Measurements from ENCODE around the gene SLC41A3. TPM values are rescaled to one million over a fixed set of nuclear protein-coding genes. Genes with fewer than 3 reads are reported as not detected.
A peak's percentile ranks its signal among the peaks of the same experiment; 100 is the strongest.

The SLC41A3 gene
- total RNA-seq, 4 donors from 2014 or later = 22.7 to 41.5 (median 29.1) TPM

GRCh38 chr3:126116526-126116925 is 32.6 kb upstream of the SLC41A3 start:
- Histone ChIP-seq H3K36me3 (no peaks in the 10 kb centered on the region), H3K4me3 (no peak overlapping the region), H3K4me1 (no peaks in the 10 kb centered on the region), H3K9me3 (no peaks in the 10 kb centered on the region), H3K27ac (no peak overlapping the region), H3K27me3 (no peaks in the 10 kb centered on the region)
- intact Hi-C loops (cut with DNase I; ENCODE audit: low total_unique reads) = no loop called here
- TF ChIP-seq EP300 (IDR thresholded peaks at IDR 0.05; ENCODE audit: low read depth) (no peak), CTCF (IDR thresholded peaks at IDR 0.05) (no peak), POLR2A (IDR thresholded peaks at IDR 0.05) (no peak), POLR2AphosphoS5 (IDR thresholded peaks at IDR 0.05) (no peak)
- WGBS, 2 donors (ENCODE audit: low coverage in 1 of 2) = 100% methylated on average over 1 of the region's 1 CpG; no CpG with 5 or more reads in 1 of the 2 donors
- in situ Hi-C loops (cut with MboI; ENCODE audit: low pct_ligation_motif_present in 1 of 4, low pct_unique_long_range_greater_than_20kb in 1 of 4, low sequenced_read_pairs in 3 of 4) = no loop called here
- no peak for DNase-seq

DNA sequence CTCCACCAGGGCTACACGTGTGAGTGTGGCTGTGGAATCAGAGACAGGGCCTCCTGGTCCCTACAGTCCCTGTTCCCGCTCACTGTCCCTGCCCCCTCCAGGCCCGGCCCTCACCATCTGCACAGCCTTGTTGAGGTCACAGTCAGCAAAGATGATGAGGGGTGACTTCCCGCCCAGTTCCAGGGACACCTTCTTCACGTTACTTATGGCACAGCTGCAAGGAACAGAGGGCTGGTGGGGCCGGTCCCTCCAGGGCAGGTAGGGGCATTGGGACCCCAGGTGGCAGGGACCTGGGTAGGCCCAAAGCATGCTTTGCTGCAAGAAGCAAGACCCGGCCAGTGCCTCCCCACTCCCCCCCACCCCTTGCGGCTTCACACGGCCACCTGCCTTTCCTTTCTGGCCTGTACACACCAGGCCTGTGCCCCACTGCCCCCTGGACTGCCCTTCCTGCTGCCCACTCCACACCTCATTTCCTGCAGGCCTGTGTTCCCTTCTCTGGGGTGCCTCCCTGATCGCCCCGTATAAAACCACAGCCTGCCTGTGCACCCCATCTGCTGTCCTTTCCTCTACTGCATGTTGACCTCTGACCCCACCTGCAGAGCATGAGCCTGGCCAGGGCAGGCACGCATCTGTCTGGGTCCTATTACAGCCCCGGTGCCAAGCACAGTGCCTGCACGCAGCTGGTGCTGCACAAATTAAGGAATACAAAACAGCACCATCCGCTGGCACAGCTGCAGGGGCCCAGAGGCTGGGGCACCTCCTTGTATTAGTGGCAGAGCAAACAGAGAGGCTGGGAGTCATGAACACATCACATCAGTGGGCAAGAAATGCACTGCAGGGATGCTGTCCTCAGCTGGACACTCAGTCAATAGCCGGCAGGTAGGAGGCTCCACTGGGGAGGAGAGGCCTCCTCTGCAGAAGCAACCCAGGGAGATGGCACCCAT is 30.8 kb upstream of the SLC41A3 start:
- WGBS, 2 donors (ENCODE audit: low coverage in 1 of 2) = 80 to 92% methylated on average over 3 to 16 of the region's 16 CpGs

GRCh38 chr3:126113733-126114442 is 30.0 kb upstream of the SLC41A3 start:
- no peak overlapping the region for H3K27ac ChIP-seq
- H3K36me3 ChIP-seq = no peaks in the 10 kb centered on the region
- intact Hi-C loops (cut with DNase I; ENCODE audit: low total_unique reads) (no loop called here), in situ Hi-C loops (cut with MboI; ENCODE audit: low pct_ligation_motif_present in 1 of 4, low pct_unique_long_range_greater_than_20kb in 1 of 4, low sequenced_read_pairs in 3 of 4) (no loop called here)
- no peaks in the 10 kb centered on the region for H3K4me1 ChIP-seq
- H3K4me3 ChIP-seq = no peak overlapping the region
- H3K9me3 ChIP-seq = no peaks in the 10 kb centered on the region
- TF ChIP-seq POLR2A (IDR thresholded peaks at IDR 0.05) (no peak), CTCF (IDR thresholded peaks at IDR 0.05) (peak in 2 of 5 experiments; percentile 14), EP300 (IDR thresholded peaks at IDR 0.05; ENCODE audit: low read depth) (no peak), POLR2AphosphoS5 (IDR thresholded peaks at IDR 0.05) (no peak)
- 79% methylated on average over 9 of the region's 9 CpGs; no CpG with 5 or more reads in 1 of the 2 donors for WGBS, 2 donors (ENCODE audit: low coverage in 1 of 2)
- peak; percentile 3 for DNase-seq
- no peaks in the 10 kb centered on the region for H3K27me3 ChIP-seq

More for the DNA sequence above, 30.8 kb upstream of the SLC41A3 start:
- in situ Hi-C loops (cut with MboI; ENCODE audit: low pct_ligation_motif_present in 1 of 4, low pct_unique_long_range_greater_than_20kb in 1 of 4, low sequenced_read_pairs in 3 of 4) = no loop called here
- Histone ChIP-seq H3K4me1 (no peaks in the 10 kb centered on the region), H3K4me3 (no peak overlapping the region), H3K36me3 (no peaks in the 10 kb centered on the region), H3K27ac (no peak overlapping the region), H3K27me3 (no peaks in the 10 kb centered on the region), H3K9me3 (no peaks in the 10 kb centered on the region)
- no peak for TF ChIP-seq POLR2A (IDR thresholded peaks at IDR 0.05)
- TF ChIP-seq POLR2AphosphoS5 (IDR thresholded peaks at IDR 0.05) = no peak
- TF ChIP-seq CTCF (IDR thresholded peaks at IDR 0.05) = no peak
- no peak for TF ChIP-seq EP300 (IDR thresholded peaks at IDR 0.05; ENCODE audit: low read depth)
- intact Hi-C loops (cut with DNase I; ENCODE audit: low total_unique reads) = no loop called here
- peak; percentile 4 for DNase-seq

DNA sequence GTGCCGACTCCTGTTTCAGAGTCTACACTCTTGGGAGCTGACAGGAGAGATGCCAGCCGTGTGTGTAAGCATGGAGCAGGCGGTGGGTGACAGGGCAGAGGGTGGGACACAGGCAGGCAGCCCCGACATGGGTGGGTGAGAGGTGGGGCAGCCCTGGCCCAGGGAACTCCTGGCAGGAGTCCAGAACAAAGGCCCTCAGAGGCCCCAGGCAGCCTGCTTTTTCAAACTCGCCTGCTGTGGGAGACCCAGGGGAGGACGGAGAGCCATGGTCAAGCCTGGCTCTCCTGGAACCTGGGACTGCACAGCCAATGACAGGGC is 29.3 kb upstream of the SLC41A3 start:
- DNase-seq = no peak
- Histone ChIP-seq H3K27ac (no peak overlapping the region), H3K4me1 (no peaks in the 10 kb centered on the region), H3K9me3 (no peaks in the 10 kb centered on the region), H3K4me3 (no peak overlapping the region), H3K27me3 (no peaks in the 10 kb centered on the region), H3K36me3 (no peaks in the 10 kb centered on the region)
- in situ Hi-C loops (cut with MboI; ENCODE audit: low pct_ligation_motif_present in 1 of 4, low pct_unique_long_range_greater_than_20kb in 1 of 4, low sequenced_read_pairs in 3 of 4) = no loop called here
- 83% methylated on average over 6 of the region's 6 CpGs; no CpG with 5 or more reads in 1 of the 2 donors for WGBS, 2 donors (ENCODE audit: low coverage in 1 of 2)
- intact Hi-C loops (cut with DNase I; ENCODE audit: low total_unique reads) = no loop called here
- TF ChIP-seq POLR2A (IDR thresholded peaks at IDR 0.05) = no peak
- TF ChIP-seq CTCF (IDR thresholded peaks at IDR 0.05) = no peak
- TF ChIP-seq POLR2AphosphoS5 (IDR thresholded peaks at IDR 0.05) = no peak
- no peak for TF ChIP-seq EP300 (IDR thresholded peaks at IDR 0.05; ENCODE audit: low read depth)

Measured in transverse colon (tissue), 4 donors.